ENCODE data around the gene DCST2.
A peak's percentile ranks its signal among the peaks of the same experiment; 100 is the strongest.

The DCST2 gene

GRCh38 chr1:155069551-155070157 is 36.1 kb upstream of the DCST2 start:
- DNase-seq (ENCODE audit: low read depth in 2 of 2): no peak

- DNase-seq (ENCODE audit: low read depth in 2 of 2): no peak
Observed at GRCh38 chr1:155068599-155068998, 35.0 kb upstream of the DCST2 start.

- DNase-seq (ENCODE audit: low read depth in 2 of 2): no peak
Observed at GRCh38 chr1:155066777-155067176, 33.2 kb upstream of the DCST2 start.

- no peak for DNase-seq (ENCODE audit: low read depth in 2 of 2)
Observed at GRCh38 chr1:155064832-155065429, 31.4 kb upstream of the DCST2 start.

GRCh38 chr1:155064111-155064831 is 30.7 kb upstream of the DCST2 start:
- DNase-seq (ENCODE audit: low read depth in 2 of 2): no peak

GRCh38 chr1:155063550-155064110 is 30.0 kb upstream of the DCST2 start, which contains the start of gene EFNA4:
TSS of gene EFNA4 (plus strand) at chr1:155063740. CDS start at chr1:155063824, 84 bp downstream.
- peak; percentile 59 to 68 for DNase-seq (ENCODE audit: low read depth in 2 of 2)

GRCh38 chr1:155062702-155063411 is 29.3 kb upstream of the DCST2 start:
- DNase-seq (ENCODE audit: low read depth in 2 of 2): peak; percentile 50 to 62

GRCh38 chr1:155062151-155062686 is 28.6 kb upstream of the DCST2 start:
- no peak for DNase-seq (ENCODE audit: low read depth in 2 of 2)

GRCh38 chr1:155061381-155062150 is 28.0 kb upstream of the DCST2 start:
- DNase-seq (ENCODE audit: low read depth in 2 of 2): peak; percentile 91 to 94

- no peak for DNase-seq (ENCODE audit: low read depth in 2 of 2)
Observed at GRCh38 chr1:155060736-155061135, 27.2 kb upstream of the DCST2 start.

GRCh38 chr1:155057788-155058211 is 24.2 kb upstream of the DCST2 start:
- DNase-seq (ENCODE audit: low read depth in 2 of 2): no peak

GRCh38 chr1:155057104-155057503 is 23.5 kb upstream of the DCST2 start:
- DNase-seq (ENCODE audit: low read depth in 2 of 2): no peak

- no peak for DNase-seq (ENCODE audit: low read depth in 2 of 2)
Observed at GRCh38 chr1:155053531-155054105, 20.0 kb upstream of the DCST2 start.

- DNase-seq (ENCODE audit: low read depth in 2 of 2): no peak
Observed at GRCh38 chr1:155052439-155053395, 19.1 kb upstream of the DCST2 start.

- DNase-seq (ENCODE audit: low read depth in 2 of 2): no peak
Observed at GRCh38 chr1:155051777-155052398, 18.3 kb upstream of the DCST2 start.

- DNase-seq (ENCODE audit: low read depth in 2 of 2): no peak
Observed at GRCh38 chr1:155051342-155051776, 17.8 kb upstream of the DCST2 start.

- DNase-seq (ENCODE audit: low read depth in 2 of 2): peak; percentile 56 to 66
Observed at GRCh38 chr1:155050560-155051341, 17.2 kb upstream of the DCST2 start, which contains the start of gene ADAM15. TSS of gene ADAM15 (plus strand) at chr1:155051316. CDS start at chr1:155051387, 71 bp downstream.

All from stimulated activated CD8-positive, alpha-beta memory T cell treated with anti-CD3 and anti-CD28 coated beads, Interleukin-2, amount 100 ng/mL, for 1 hour (primary cell).